GM19468 (cell line): ENCODE measurements around the gene UBL7.

Experiments used
- ATAC-seq: cut with Tn5 transposase; IDR thresholded peaks from one replicate; pipeline ENCODE4 v1.9.1; 2021; ENCODE audit warnings: mild to moderate bottlenecking, moderate library complexity, moderate number of reproducible peaks; ENCODE audit not compliant: unreplicated experiment; ENCODE audit errors: extremely low read depth

The UBL7 gene

GRCh38 chr15:74426404-74427281 is 34.3 kb downstream of the UBL7 start:
- no peak for ATAC-seq

- no peak for ATAC-seq
Measured at GRCh38 chr15:74425630-74426029, 35.3 kb downstream of the UBL7 start.

GRCh38 chr15:74424901-74425528 is 35.9 kb downstream of the UBL7 start:
- no peak for ATAC-seq

- ATAC-seq, result no peak
Measured at GRCh38 chr15:74423431-74424257, 37.3 kb downstream of the UBL7 start.

- ATAC-seq, result no peak
Measured at GRCh38 chr15:74422652-74423430, 38.1 kb downstream of the UBL7 start.

- no peak for ATAC-seq
Measured at GRCh38 chr15:74422265-74422651, 38.7 kb downstream of the UBL7 start.

- no peak for ATAC-seq
Measured at GRCh38 chr15:74421302-74422245, 39.4 kb downstream of the UBL7 start.

GRCh38 chr15:74420193-74420905 is 40.6 kb downstream of the UBL7 start:
- no peak for ATAC-seq

- no peak for ATAC-seq
Measured at GRCh38 chr15:74419432-74419831, 41.5 kb downstream of the UBL7 start.

GRCh38 chr15:74418575-74419338 is 42.2 kb downstream of the UBL7 start:
- no peak for ATAC-seq

- ATAC-seq, result no peak
Measured at GRCh38 chr15:74417670-74418069, 43.3 kb downstream of the UBL7 start.

- ATAC-seq, result no peak
Measured at GRCh38 chr15:74417225-74417624, 43.7 kb downstream of the UBL7 start.

GRCh38 chr15:74415966-74416916 is 44.7 kb downstream of the UBL7 start:
- no peak for ATAC-seq

GRCh38 chr15:74414603-74415338 is 46.2 kb downstream of the UBL7 start:
- ATAC-seq, result no peak

GRCh38 chr15:74414081-74414580 is 46.8 kb downstream of the UBL7 start:
- no peak for ATAC-seq
